IPS DF 6.9 (cell line): ENCODE measurements around the gene ASB2.

Experiments used
- DNase-seq: peaks from one replicate; pipeline ENCODE4 v3.0.0-alpha.2; 2013; ENCODE audit warnings: low read depth, low spot score
- H3K27ac ChIP-seq: one replicate; pipeline ENCODE4 v1.5.1; 2013; ENCODE audit warnings: low read length, control low read depth
- H3K27me3 ChIP-seq: 2 replicates; pipeline ENCODE4 v1.6.1; 2013; ENCODE audit warnings: mild to moderate bottlenecking, low read length; ENCODE audit not compliant: control insufficient read depth, insufficient read depth
- H3K36me3 ChIP-seq: 2 replicates; pipeline ENCODE4 v1.6.1; 2013; ENCODE audit warnings: low read length; ENCODE audit not compliant: control insufficient read depth, insufficient read depth
- H3K4me1 ChIP-seq: 2 replicates; pipeline ENCODE4 v1.6.1; 2013; ENCODE audit warnings: low read length; ENCODE audit not compliant: control insufficient read depth, insufficient read depth
- H3K4me3 ChIP-seq: 2 replicates; pipeline ENCODE4 v1.5.1; 2013; ENCODE audit warnings: mild to moderate bottlenecking, low read length
- H3K9me3 ChIP-seq: 2 replicates; pipeline ENCODE4 v1.6.1; 2013; ENCODE audit warnings: low read length, inconsistent platforms; ENCODE audit not compliant: control insufficient read depth, insufficient read depth
- WGBS: extraction: QIAGEN DNeasy Blood & Tissue Kit; methylation state at CpG from one replicate; pipeline ENCODE4 v1.1.7; 2013; ENCODE audit warnings: mixed read lengths, missing lambda C conversion rate; ENCODE audit not compliant: insufficient read length, insufficient coverage; 5-methylcytosine and 5-hydroxymethylcytosine counted together

The ASB2 gene

DNA sequence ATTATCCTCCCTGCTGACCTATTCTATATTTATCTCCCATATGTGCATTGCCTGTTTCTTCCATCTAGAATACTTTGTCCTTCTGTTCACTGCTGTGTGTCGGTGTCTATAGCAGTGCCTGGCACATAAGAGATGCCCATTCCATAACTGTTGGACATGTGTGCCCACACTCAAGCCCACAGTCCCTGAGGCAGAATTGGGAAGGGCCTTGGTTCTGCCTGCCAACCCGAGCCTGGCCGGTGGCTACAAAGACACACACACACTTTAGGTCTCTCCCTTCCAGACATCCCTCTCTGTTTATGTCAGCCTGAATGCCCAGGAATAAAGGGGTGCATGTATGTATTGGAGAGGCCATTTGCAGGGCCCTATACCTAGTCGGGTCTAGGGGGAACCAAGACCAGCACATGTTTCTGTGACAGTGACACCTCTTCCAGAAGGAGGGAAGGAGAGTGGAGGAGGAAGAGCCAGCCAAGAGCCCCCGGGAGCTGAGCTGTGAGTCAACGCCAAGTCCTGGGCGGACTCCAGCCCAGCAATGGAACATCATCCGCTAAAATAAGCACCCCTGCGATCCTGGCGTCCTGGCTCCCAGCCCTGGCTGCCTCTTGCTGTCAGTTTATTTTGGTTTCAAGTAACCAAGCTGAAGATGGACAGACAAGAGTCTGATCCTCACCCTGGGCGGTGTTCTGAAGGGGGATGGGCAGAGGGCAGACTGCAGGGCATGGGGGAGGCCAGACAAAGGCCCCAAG lies 4.3 kb upstream of the ASB2 start:
- Histone ChIP-seq H3K9me3 (no peaks in the 10 kb centered on the region), H3K27me3 (no peaks in the 10 kb centered on the region), H3K27ac (no peak overlapping the region), H3K36me3 (no peaks in the 10 kb centered on the region), H3K4me3 (no peak overlapping the region), H3K4me1 (0 out of 2 replicates have a peak, but pooled peaks cover 1% of the 10 kb centered on the region)
- WGBS, result no CpG with 5 or more reads among the region's 11 CpGs
- DNase-seq, result no peak

DNA sequence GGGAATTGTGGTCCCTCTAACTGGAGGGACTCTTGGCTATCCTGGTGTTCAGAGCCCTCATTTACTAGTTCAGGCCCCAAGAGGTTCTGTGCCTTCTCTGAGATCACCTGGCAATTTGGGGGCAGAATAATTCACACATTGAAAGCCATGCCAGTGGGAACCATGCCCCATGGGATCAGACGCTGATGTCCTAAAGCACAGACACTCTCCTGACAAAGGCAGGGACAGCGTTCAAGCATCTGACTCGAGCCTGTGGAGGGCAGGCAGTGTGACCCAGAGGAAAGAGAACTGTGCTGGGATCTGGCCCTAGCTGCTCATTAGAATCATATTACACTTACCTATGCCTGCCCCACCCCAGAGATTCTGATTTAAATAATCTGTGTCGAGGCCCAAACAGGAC lies 2.4 kb upstream of the ASB2 start:
- no peak for DNase-seq
- Histone ChIP-seq H3K4me3 (no peak overlapping the region), H3K27me3 (no peaks in the 10 kb centered on the region), H3K36me3 (no peaks in the 10 kb centered on the region), H3K27ac (no peak overlapping the region), H3K4me1 (no peaks in the 10 kb centered on the region), H3K9me3 (no peaks in the 10 kb centered on the region)
- no CpG with 5 or more reads among the region's 4 CpGs for WGBS

DNA sequence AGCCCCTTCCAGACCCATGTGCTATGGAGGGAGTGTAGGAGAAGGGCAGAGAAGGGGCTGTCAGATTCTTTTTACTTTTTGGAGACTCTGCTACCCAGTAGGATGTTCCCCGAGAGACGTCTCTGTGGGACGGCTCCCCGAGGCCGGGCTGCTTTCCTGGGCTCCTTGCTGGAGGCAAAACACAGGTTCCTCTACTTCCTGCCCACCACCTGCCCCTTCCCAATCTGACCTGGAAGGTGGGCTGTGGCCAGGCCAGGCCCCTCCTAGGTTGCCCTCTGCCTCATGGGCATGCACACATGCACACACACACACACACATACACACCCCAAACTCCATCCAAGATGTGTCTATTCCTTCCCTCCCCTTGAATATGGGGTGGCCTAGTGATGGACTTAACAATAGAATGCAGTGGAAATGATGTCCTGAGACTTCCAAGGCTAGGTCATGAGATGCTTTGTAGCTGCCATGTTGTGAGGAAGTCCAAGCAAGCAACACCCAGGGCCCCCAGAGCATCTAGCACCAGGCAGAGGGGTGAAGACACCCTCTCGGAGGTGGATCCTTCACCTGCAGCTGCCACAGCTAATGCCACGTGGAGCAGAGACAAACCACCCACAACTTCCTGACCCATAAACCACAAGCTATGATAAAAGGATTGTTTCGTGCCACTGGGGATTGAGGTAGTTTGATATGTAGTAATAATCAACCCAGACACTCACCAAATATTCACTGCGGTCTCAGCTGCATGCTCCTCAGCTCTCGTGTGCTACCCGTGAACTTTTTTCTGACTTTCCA lies 1.6 kb upstream of the ASB2 start:
- WGBS, result no CpG with 5 or more reads among the region's 11 CpGs
- Histone ChIP-seq H3K4me3 (no peak overlapping the region), H3K27ac (no peak overlapping the region), H3K36me3 (no peaks in the 10 kb centered on the region), H3K9me3 (no peaks in the 10 kb centered on the region), H3K27me3 (no peaks in the 10 kb centered on the region), H3K4me1 (no peaks in the 10 kb centered on the region)
- no peak for DNase-seq

DNA sequence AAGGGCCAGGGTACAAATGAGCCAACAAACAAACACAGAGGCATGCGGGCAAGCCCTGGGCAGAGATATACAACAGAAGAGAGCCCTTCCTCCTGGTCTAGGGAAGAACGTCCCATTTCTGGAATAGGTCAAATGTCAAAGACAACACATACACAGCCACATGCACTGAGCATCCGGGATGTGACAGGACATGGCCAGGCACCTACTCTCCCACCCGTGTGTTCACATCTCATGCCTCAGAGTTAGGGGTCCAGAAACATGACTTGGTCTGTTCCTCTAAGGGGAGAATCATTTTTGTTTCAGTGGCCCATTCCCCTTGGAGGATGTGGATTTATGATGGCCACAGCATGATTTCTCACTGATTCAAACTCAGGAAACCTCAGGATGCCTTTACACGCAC lies 801 bp upstream of the ASB2 start:
- Histone ChIP-seq H3K27ac (no peak overlapping the region), H3K27me3 (no peaks in the 10 kb centered on the region), H3K4me1 (no peaks in the 10 kb centered on the region), H3K36me3 (no peaks in the 10 kb centered on the region), H3K9me3 (no peaks in the 10 kb centered on the region), H3K4me3 (no peak overlapping the region)
- no peak for DNase-seq
- no CpG with 5 or more reads among the region's 5 CpGs for WGBS

DNA sequence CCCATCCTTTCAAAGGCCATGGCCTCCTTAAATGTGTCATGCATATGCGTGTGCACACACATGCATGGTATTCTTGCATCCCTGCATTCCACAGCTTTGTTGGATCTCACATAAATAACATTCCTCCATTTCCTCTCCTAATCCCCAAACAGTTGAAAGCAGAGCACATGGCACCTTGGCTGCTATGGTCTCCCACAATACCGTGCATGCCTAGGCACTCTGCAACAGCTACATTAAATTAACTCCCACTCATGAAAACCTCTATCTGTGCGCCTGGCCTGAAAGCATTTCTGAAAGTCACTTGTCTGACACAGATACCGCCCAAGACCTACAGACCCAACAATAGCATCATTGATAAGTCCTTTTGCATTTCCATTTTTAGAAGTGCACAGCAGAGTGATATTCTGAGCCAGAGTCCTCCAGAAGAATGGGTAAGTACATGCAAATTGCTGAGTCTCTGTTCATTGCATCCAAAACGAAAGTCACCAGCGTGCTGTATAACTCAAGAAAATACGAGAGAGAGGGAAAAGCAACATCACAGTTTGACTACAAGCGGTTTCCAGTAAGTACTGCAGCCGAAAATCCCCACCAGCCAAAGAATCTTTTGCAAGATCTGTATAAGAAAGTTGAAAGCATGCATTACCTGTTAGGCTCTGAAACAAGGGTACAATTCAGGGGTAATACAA lies 436 bp downstream of the ASB2 start:
- Histone ChIP-seq H3K4me3 (no peak overlapping the region), H3K9me3 (no peaks in the 10 kb centered on the region), H3K36me3 (no peaks in the 10 kb centered on the region), H3K27ac (no peak overlapping the region), H3K4me1 (no peaks in the 10 kb centered on the region), H3K27me3 (no peaks in the 10 kb centered on the region)
- no CpG with 5 or more reads among the region's 9 CpGs for WGBS
- DNase-seq, result no peak

DNA sequence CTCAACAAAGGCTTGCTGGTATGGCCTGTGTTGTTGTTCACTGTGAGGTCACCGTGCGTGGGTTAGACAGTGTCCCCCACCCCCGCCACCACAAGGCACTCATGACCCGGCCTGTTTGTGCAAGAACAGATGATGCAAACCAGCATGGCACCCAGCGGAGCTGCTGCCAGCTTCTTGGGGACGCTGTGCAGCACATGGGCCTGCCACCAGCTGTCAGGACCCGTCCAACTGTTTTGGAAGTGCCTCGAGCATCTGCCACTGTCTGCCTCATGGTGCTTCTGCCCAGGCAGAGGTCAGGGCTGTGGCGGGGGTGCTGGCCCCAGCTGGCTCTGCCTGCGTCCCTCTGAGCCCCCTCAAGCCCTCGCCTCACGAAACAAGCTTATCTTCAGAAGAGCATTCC lies 1.5 kb downstream of the ASB2 start:
- H3K27me3 ChIP-seq, result no peaks in the 10 kb centered on the region
- H3K4me3 ChIP-seq, result no peak overlapping the region
- no peaks in the 10 kb centered on the region for H3K36me3 ChIP-seq
- H3K9me3 ChIP-seq, result no peaks in the 10 kb centered on the region
- H3K4me1 ChIP-seq, result no peaks in the 10 kb centered on the region
- no CpG with 5 or more reads among the region's 12 CpGs for WGBS
- DNase-seq, result no peak
- H3K27ac ChIP-seq, result no peak overlapping the region

DNA sequence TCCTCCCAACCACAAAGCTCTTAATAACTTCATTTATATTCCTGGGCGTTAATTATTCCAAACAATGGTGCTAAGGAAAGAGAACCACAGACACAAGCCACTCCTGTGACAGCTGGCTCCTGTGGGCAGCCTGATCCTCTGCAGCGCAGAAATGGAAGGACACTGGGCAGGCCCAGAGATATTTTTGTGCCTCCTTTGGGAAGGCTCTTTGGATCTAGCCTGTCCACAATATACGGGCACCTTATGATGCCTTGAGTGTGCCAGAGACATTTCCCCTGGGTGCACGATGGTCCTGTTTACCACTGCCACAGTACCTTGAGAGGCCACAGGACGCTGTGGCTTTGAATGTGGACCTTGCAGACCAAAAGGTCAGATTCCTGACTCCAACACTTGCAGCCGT lies 2.1 kb downstream of the ASB2 start:
- H3K27me3 ChIP-seq, result no peaks in the 10 kb centered on the region
- H3K36me3 ChIP-seq, result no peaks in the 10 kb centered on the region
- no peak overlapping the region for H3K27ac ChIP-seq
- no peak for DNase-seq
- H3K9me3 ChIP-seq, result no peaks in the 10 kb centered on the region
- H3K4me3 ChIP-seq, result no peak overlapping the region
- no CpG with 5 or more reads among the region's 6 CpGs for WGBS
- no peaks in the 10 kb centered on the region for H3K4me1 ChIP-seq

DNA sequence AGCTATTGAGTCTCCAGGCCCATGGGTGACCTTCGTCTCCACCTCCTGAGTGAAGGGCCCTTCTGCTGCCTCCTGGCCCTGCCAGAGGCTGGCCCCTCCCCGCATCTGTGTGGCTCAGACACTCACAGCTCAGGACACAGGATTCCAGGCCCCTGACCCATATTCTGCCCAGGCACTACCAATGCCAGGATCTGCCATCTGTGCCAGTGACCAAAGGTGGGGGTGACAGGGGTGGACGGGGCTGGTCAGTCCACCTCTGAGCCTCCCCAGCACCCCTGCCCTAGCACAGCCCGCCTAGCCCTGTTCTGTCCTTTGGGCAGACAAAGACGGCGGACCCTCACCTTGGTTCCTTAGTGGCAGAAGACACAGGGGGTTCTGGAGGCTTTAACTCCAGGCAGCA lies 2.8 kb downstream of the ASB2 start:
- no peak overlapping the region for H3K27ac ChIP-seq
- no peaks in the 10 kb centered on the region for H3K36me3 ChIP-seq
- no peak for DNase-seq
- H3K4me3 ChIP-seq, result no peak overlapping the region
- no peaks in the 10 kb centered on the region for H3K27me3 ChIP-seq
- H3K9me3 ChIP-seq, result no peaks in the 10 kb centered on the region
- H3K4me1 ChIP-seq, result no peaks in the 10 kb centered on the region
- WGBS, result no CpG with 5 or more reads among the region's 6 CpGs

DNA sequence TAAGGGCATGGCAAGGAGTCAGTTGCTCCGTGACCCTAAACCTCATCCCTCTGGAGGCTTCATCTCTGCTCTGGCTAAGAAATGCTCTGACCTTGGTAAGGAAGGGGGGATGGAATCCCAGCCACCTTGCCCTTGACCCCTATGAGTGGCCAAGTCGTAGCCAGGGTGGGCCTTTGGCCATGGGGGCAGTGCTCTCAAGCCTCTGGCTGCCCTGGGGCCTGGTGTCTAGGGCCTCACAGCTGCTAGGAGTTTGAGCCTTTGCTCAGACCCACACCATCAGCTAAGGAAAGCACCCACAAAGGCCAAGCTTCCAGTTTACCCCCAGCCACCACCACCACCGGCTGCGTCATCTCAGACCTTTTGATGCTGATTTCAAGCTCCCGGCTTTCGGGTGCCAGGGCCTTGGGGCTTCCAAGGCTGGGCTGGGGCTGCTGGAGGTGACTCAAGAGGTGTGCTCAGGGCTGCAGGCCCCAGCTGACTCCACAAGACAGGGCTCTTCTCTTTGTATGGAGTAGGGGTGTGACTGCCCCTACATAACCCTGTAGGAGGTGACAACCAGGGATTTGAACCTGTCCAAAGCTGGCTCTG lies 3.7 kb downstream of the ASB2 start:
- Histone ChIP-seq H3K36me3 (no peaks in the 10 kb centered on the region), H3K27ac (no peak overlapping the region), H3K4me3 (no peak overlapping the region), H3K27me3 (no peaks in the 10 kb centered on the region), H3K9me3 (no peaks in the 10 kb centered on the region), H3K4me1 (no peaks in the 10 kb centered on the region)
- DNase-seq, result no peak
- no CpG with 5 or more reads among the region's 6 CpGs for WGBS

DNA sequence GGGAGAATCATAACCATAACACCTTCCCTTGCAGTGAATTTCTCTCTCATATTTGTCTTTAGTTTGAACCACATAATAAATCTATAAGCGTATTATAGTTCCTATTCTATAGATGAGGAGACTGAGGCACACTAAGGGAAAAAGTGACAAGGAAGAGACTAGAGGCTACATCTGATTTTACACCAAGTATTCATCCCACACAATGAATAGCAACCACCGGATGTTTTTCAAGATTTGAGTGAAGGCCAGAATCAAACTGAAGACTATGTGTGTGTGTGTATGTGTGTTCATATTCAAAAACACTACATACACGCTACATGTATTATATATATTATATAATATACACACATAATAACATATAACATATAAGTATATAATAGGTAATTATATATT lies 4.7 kb downstream of the ASB2 start:
- H3K27me3 ChIP-seq, result no peaks in the 10 kb centered on the region
- no peaks in the 10 kb centered on the region for H3K36me3 ChIP-seq
- no peaks in the 10 kb centered on the region for H3K4me1 ChIP-seq

More for the DNA sequence above, 4.7 kb downstream of the ASB2 start:
- whole genome bisulfite sequencing, result no CpG with 5 or more reads among the region's 3 CpGs
- H3K27ac ChIP-seq, result no peak overlapping the region
- no peaks in the 10 kb centered on the region for H3K9me3 ChIP-seq
- H3K4me3 ChIP-seq, result no peak overlapping the region
- no peak for DNase-seq
